OCI-LY1 (cell line): ENCODE results near the gene ZNF462.

Experiments
- CTCF ChIP-seq: fragments of 200-600 bp; sonication (generic), shearing (Covaris generic); IDR thresholded peaks from 2 replicates; pipeline ENCODE4 v1.5.1; 2017; ENCODE audit warnings: mild to moderate bottlenecking, antibody characterized with exemption, low read length, moderate library complexity, mixed read lengths
- EZH2 ChIP-seq: fragments of 200-600 bp; sonication (generic), shearing (Covaris generic); IDR thresholded peaks from 2 replicates; pipeline ENCODE4 v1.8.0; 2017; ENCODE audit warnings: borderline replicate concordance, mixed run types, mild to moderate bottlenecking, antibody characterized with exemption, low read length, moderate library complexity, mixed read lengths

- no peak for TF ChIP-seq CTCF
- no peak for TF ChIP-seq EZH2
Measured at GRCh38 chr9:107029146-107029545, 166.2 kb downstream of the ZNF462 start.
